Neural progenitor cell (in vitro differentiated cells): ENCODE measurements around the gene MCTP2.

ENCODE experiments used
- EZH2 ChIP-seq: fragments of 200-600 bp; sonication (generic); IDR thresholded peaks from 2 replicates; pipeline ENCODE4 v1.6.1; 2017; ENCODE audit warnings: antibody characterized with exemption, mild to moderate bottlenecking, moderate library complexity
- EZH2phosphoT487 ChIP-seq: fragments of 200-600 bp; sonication (generic); IDR thresholded peaks from 2 replicates; pipeline ENCODE4 v1.6.1; 2017; ENCODE audit warnings: antibody characterized with exemption
- TF ChIP-seq, protein P1 (sequence below): fragments of 200-600 bp; sonication (generic); IDR thresholded peaks from 2 replicates; pipeline ENCODE4 v1.5.1; 2017; ENCODE audit warnings: antibody characterized with exemption, mild to moderate bottlenecking

DNA sequence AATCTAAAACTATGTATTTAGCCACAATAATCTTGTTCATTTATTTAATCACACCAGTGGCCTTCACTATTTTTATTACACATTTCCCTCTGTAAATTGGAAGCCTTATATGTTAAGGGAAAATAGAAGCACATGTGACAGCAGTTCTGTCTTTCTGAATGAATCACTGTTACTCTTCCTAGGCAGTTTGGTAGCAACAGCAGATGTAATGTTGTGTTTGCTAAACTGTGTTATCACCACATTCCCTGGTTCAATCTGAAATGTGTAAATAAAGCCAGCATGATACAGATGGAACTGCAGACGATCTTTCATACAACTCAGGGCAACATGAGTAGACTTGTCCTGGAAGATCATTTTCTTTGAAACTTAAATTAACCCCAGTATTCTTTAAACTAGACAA, 220.1 kb downstream of the MCTP2 start:
- TF ChIP-seq, protein P1, sequence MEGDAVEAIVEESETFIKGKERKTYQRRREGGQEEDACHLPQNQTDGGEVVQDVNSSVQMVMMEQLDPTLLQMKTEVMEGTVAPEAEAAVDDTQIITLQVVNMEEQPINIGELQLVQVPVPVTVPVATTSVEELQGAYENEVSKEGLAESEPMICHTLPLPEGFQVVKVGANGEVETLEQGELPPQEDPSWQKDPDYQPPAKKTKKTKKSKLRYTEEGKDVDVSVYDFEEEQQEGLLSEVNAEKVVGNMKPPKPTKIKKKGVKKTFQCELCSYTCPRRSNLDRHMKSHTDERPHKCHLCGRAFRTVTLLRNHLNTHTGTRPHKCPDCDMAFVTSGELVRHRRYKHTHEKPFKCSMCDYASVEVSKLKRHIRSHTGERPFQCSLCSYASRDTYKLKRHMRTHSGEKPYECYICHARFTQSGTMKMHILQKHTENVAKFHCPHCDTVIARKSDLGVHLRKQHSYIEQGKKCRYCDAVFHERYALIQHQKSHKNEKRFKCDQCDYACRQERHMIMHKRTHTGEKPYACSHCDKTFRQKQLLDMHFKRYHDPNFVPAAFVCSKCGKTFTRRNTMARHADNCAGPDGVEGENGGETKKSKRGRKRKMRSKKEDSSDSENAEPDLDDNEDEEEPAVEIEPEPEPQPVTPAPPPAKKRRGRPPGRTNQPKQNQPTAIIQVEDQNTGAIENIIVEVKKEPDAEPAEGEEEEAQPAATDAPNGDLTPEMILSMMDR, result no peak
- TF ChIP-seq EZH2, result no peak
- no peak for TF ChIP-seq EZH2phosphoT487
